IMR-90 (cell line): Measurements from ENCODE around the gene EXOC2. TPM values are rescaled to one million over a fixed set of nuclear protein-coding genes. Genes with fewer than 3 reads are reported as not detected.

Experiments
- ATAC-seq: fragments of 200-7000 bp; cut with Tn5 transposase; 2 replicates; pipeline ENCODE4 v1.9.1; 2020; ENCODE audit warnings: low read depth, mild to moderate bottlenecking, moderate library complexity
- BruUV-seq: library from RNA; stranded (reverse); fragments of 400-500 nt; replicated peaks from 2 replicates; lab custom pipeline; 2021; lab: Mats Ljungman, UMichigan
- CTCF ChIA-PET: fragments of 300-600 bp; formaldehyde crosslinking; extraction: SDS; loops from one replicate; lab custom pipeline; 2021; ENCODE audit warnings: antibody characterized with exemption; lab: Yijun Ruan, JAX
- POLR2A ChIA-PET: fragments of 300-600 bp; sonication (Branson Sonifier 250); formaldehyde crosslinking; loops from one replicate; lab custom pipeline; 2022; ENCODE audit warnings: antibody characterized with exemption; ENCODE audit not compliant: unreplicated experiment; lab: Charles Lee
- DNase-seq: peaks from one replicate; pipeline ENCODE4 v3.0.0; 2013
- H2AFZ ChIP-seq: replicated peaks from 2 replicates; pipeline ENCODE3; 2013; ENCODE audit warnings: low read length, mild to moderate bottlenecking; ENCODE audit not compliant: poor library complexity
- H2AK5ac ChIP-seq: 2 replicates; pipeline ENCODE4 v1.6.1; 2013; ENCODE audit warnings: low read depth, low read length, inconsistent platforms
- H2AK9ac ChIP-seq: replicated peaks from 2 replicates; pipeline ENCODE3; 2013; ENCODE audit warnings: mild to moderate bottlenecking, low read depth, low read length, moderate library complexity; ENCODE audit not compliant: poor library complexity
- H2BK120ac ChIP-seq: 2 replicates; pipeline ENCODE4 v1.6.1; 2013; ENCODE audit warnings: low read depth, low read length, inconsistent platforms
- H2BK15ac ChIP-seq: 3 replicates; pipeline ENCODE4 v1.6.1; 2013; ENCODE audit warnings: low read depth, low read length, inconsistent platforms
- H2BK20ac ChIP-seq: 2 replicates; pipeline ENCODE4 v1.6.1; 2013; ENCODE audit warnings: low read depth, mild to moderate bottlenecking, inconsistent platforms, low read length, moderate library complexity
- H2BK5ac ChIP-seq: 2 replicates; pipeline ENCODE4 v1.6.1; 2013; ENCODE audit warnings: mild to moderate bottlenecking, low read depth, low read length, inconsistent platforms; ENCODE audit not compliant: poor library complexity, severe bottlenecking
- H3K14ac ChIP-seq: replicated peaks from 2 replicates; pipeline ENCODE4 v1.6.1; 2013; ENCODE audit warnings: low read depth, low read length, inconsistent platforms
- H3K18ac ChIP-seq: 2 replicates; pipeline ENCODE4 v1.6.1; 2013; ENCODE audit warnings: low read depth, low read length, control low read depth
- H3K23ac ChIP-seq: 2 replicates; pipeline ENCODE4 v1.6.1; 2013; ENCODE audit warnings: low read depth, low read length, inconsistent platforms
- H3K27ac ChIP-seq: 2 replicates; pipeline ENCODE4 v1.5.1; 2013; ENCODE audit warnings: mild to moderate bottlenecking, control low read depth, low read length; ENCODE audit not compliant: insufficient read depth
- H3K27me3 ChIP-seq: 2 replicates; pipeline ENCODE4 v1.6.1; 2013; ENCODE audit warnings: low read length; ENCODE audit not compliant: control insufficient read depth, insufficient read depth
- H3K36me3 ChIP-seq: 2 replicates; pipeline ENCODE4 v1.6.1; 2013; ENCODE audit warnings: low read length, mixed read lengths; ENCODE audit not compliant: control insufficient read depth, insufficient read depth
- H3K4ac ChIP-seq: 2 replicates; pipeline ENCODE4 v1.6.1; 2013; ENCODE audit warnings: low read depth, low read length, inconsistent platforms
- H3K4me1 ChIP-seq: 2 replicates; pipeline ENCODE4 v1.6.1; 2013; ENCODE audit warnings: low read length, mixed read lengths; ENCODE audit not compliant: control insufficient read depth, insufficient read depth
- H3K4me2 ChIP-seq: 2 replicates; pipeline ENCODE4 v1.6.1; 2013; ENCODE audit warnings: low read depth, mild to moderate bottlenecking, control low read depth, low read length, moderate library complexity
- H3K4me3 ChIP-seq: 2 replicates; pipeline ENCODE4 v1.5.1; 2013; ENCODE audit warnings: low read depth, mild to moderate bottlenecking, control low read depth, low read length, moderate library complexity; ENCODE audit not compliant: insufficient read depth
- H3K56ac ChIP-seq: 2 replicates; pipeline ENCODE4 v1.6.1; 2013; ENCODE audit warnings: low read length, inconsistent platforms; ENCODE audit not compliant: insufficient read depth; ENCODE audit errors: extremely low read depth
- H3K79me1 ChIP-seq, 2 experiments: 2 replicates each; pipeline ENCODE4 v1.6.1; 2013; ENCODE audit warnings: low read length in 2 of 2, inconsistent platforms in 1 of 2, low read depth in 1 of 2
- H3K9ac ChIP-seq: 2 replicates; pipeline ENCODE4 v1.6.1; 2013; ENCODE audit warnings: low read depth, low read length, control low read depth
- H3K9me1 ChIP-seq: 2 replicates; pipeline ENCODE4 v1.6.1; 2013; ENCODE audit warnings: low read length, inconsistent platforms; ENCODE audit not compliant: insufficient read depth
- H3K9me3 ChIP-seq: 2 replicates; pipeline ENCODE4 v1.6.1; 2013; ENCODE audit warnings: low read length; ENCODE audit not compliant: control insufficient read depth, insufficient read depth
- H4K20me1 ChIP-seq: 2 replicates; pipeline ENCODE4 v1.6.1; 2013; ENCODE audit warnings: low read length, inconsistent platforms; ENCODE audit not compliant: insufficient read depth
- H4K5ac ChIP-seq: 2 replicates; pipeline ENCODE4 v1.6.1; 2013; ENCODE audit warnings: mild to moderate bottlenecking, low read depth, low read length, control low read depth
- H4K8ac ChIP-seq, 2 experiments: 2 replicates each; pipeline ENCODE4 v1.6.1; 2013; ENCODE audit warnings: low read depth in 2 of 2, low read length in 2 of 2, control low read depth in 1 of 2, inconsistent platforms in 1 of 2
- H4K91ac ChIP-seq: 2 replicates; pipeline ENCODE4 v1.6.1; 2013; ENCODE audit warnings: low read depth, low read length, inconsistent platforms; ENCODE audit not compliant: insufficient read depth
- CEBPB ChIP-seq: IDR thresholded peaks from 2 replicates; pipeline ENCODE4 v1.6.1; 2012; ENCODE audit warnings: low read depth, low read length, improper control_type of control experiment
- RCOR1 ChIP-seq: IDR thresholded peaks from 2 replicates; pipeline ENCODE4 v1.6.1; 2012; ENCODE audit warnings: mild to moderate bottlenecking, low read length, improper control_type of control experiment; ENCODE audit not compliant: insufficient replicate concordance
- WGBS, 2 experiments: methylation state at CpG; one replicate each; pipeline versions ENCODE4 v1.1.5 to v1.1.7; 2013; ENCODE audit warnings: missing lambda C conversion rate in 2 of 2; ENCODE audit not compliant: insufficient read length in 1 of 2; ENCODE audit errors: extremely low coverage in 2 of 2; 5-methylcytosine and 5-hydroxymethylcytosine counted together
- dilution Hi-C: fragments of 300-500 bp; cut with HindIII; formaldehyde crosslinking; loops from one replicate; pipeline ENCODE4 v1.14.3; 2018; ENCODE audit warnings: low sequenced_read_pairs; ENCODE audit not compliant: unreplicated experiment
- in situ Hi-C: fragments of 300-500 bp; cut with MboI; formaldehyde crosslinking; loops from 3 replicates; pipeline ENCODE4 v1.14.3; 2019; ENCODE audit warnings: low sequenced_read_pairs, inconsistent platforms, mixed read lengths
- intact Hi-C: fragments of 100-400 bp; cut with micrococcal nuclease; formaldehyde crosslinking; loops from 2 replicates; pipeline ENCODE4 v1.10.0; 2022
- polyA plus RNA-seq, 3 experiments: library from polyadenylated mRNA; depleted of rRNA; stranded (reverse); fragments of >200 nt; gene quantifications; 2 replicates each; pipeline ENCODE4 v1.2.3, GENCODE V29; 2012; ENCODE audit warnings: low replicate concordance in 1 of 3
- total RNA-seq: library from RNA; depleted of rRNA; stranded (reverse); fragments of >200 nt; gene quantifications from 2 replicates; pipeline ENCODE4 v1.2.3, GENCODE V29; 2012

Gene EXOC2
- total and polyA plus RNA-seq, 2 of the 4 experiments (the other 2 are of a cell fraction) = 13.1 to 37.3 TPM

DNA sequence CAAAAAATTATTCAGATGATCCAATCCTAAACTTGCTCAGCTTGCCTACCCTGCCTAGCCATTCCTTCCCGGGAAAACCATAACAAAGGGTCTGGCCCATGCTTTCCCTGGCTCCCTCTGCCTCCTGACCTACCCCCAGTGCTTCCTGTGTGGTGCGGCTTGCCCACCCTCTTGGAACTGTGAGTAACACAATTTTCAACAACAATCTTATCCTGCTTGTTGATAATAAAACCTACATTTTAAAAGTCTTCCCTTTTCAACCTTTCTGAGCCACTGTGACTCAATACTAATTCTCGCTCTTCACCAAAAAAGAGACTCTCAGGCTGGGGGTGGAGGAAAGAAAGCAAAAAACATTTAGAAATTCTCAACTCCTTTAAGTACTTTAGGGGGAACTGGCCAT, 18.0 kb downstream of the EXOC2 start:
- dilution Hi-C loops = no loop called here
- H3K4ac ChIP-seq = no peak overlapping the region
- no peak overlapping the region for H2AK9ac ChIP-seq
- no peak overlapping the region for H3K56ac ChIP-seq
- intact Hi-C loops = no loop called here
- BruUV-seq = no TSS peak
- H3K27ac ChIP-seq = no peak overlapping the region
- no peak overlapping the region for H2AK5ac ChIP-seq
- H3K23ac ChIP-seq = no peak overlapping the region
- no peak overlapping the region for H3K9ac ChIP-seq
- no peak overlapping the region for H4K91ac ChIP-seq
- H2BK20ac ChIP-seq = no peak overlapping the region
- no peaks in the 10 kb centered on the region for H3K36me3 ChIP-seq
- H2BK120ac ChIP-seq = no peak overlapping the region
- peaks cover 17% of the 10 kb centered on the region for H4K20me1 ChIP-seq
- no peak overlapping the region for H4K8ac ChIP-seq
- DNase-seq (no peak), ATAC-seq (no peak)
- no peak overlapping the region for H3K4me2 ChIP-seq
- peaks cover 9% of the 10 kb centered on the region; the same call in 1 of the 2 replicates for H3K4me1 ChIP-seq
- H3K9me1 ChIP-seq = peaks cover 15% of the 10 kb centered on the region
- in situ Hi-C loops = no loop called here
- POLR2A ChIA-PET = no interaction called here
- H2BK15ac ChIP-seq = no peak overlapping the region
- H3K27me3 ChIP-seq = no peaks in the 10 kb centered on the region
- TF ChIP-seq RCOR1 (no peak), CEBPB (no peak)
- no peaks in the 10 kb centered on the region for H3K9me3 ChIP-seq
- H3K18ac ChIP-seq = no peak overlapping the region
- H2BK5ac ChIP-seq = no peak overlapping the region
- no peak overlapping the region for H3K14ac ChIP-seq
- H3K79me1 ChIP-seq = peaks cover 30 to 69% of the 10 kb centered on the region in 2 experiments
- no peak overlapping the region for H2AFZ ChIP-seq
- H4K5ac ChIP-seq = no peak overlapping the region
- no peak overlapping the region for H3K4me3 ChIP-seq
- CTCF ChIA-PET = interaction anchor here (0.8 kb wide), 1 partner anchor 67 kb away, joined by 3 read pairs; no protein-coding TSS in a partner anchor
- 17% methylated on average over 1 of the region's 3 CpGs; no CpG with 5 or more reads in 1 of the 2 experiments for WGBS, 2 experiments
